HUDEP-2 (cell line): ENCODE data around the gene AATK.
"Not testable (repeated sequence)": the region's sequence is repeated elsewhere in the genome, so short reads cannot be mapped to it uniquely, and the experiment has no call there.

Source experiments
- DNase-seq, 76 experiments: peaks; one replicate each; lab custom pipeline; 2025; ENCODE audit not compliant: unreplicated experiment in 76 of 76; lab: John Stamatoyannopoulos, UW

AATK gene

GRCh38 chr17:81081222-81082176 lies 84.5 kb downstream of the AATK start:
- DNase-seq: no peak

- DNase-seq: no peak
These were observed 86.0 kb downstream of the AATK start for GRCh38 chr17:81080019-81080418.

GRCh38 chr17:81078026-81078913 lies 87.8 kb downstream of the AATK start:
- DNase-seq: not testable (repeated sequence)

- DNase-seq: no peak
These were observed 89.8 kb downstream of the AATK start for GRCh38 chr17:81076141-81076679.

GRCh38 chr17:81075307-81075706 lies 90.7 kb downstream of the AATK start:
- DNase-seq: no peak

- DNase-seq: no peak
These were observed 91.1 kb downstream of the AATK start for GRCh38 chr17:81074875-81075274.

- DNase-seq: no peak
These were observed 91.8 kb downstream of the AATK start for GRCh38 chr17:81073967-81074839.

- DNase-seq: no peak
These were observed 94.0 kb downstream of the AATK start for GRCh38 chr17:81071761-81072741.

- DNase-seq: no peak
These were observed 95.3 kb downstream of the AATK start for GRCh38 chr17:81070541-81071246.

- no peak for DNase-seq
These were observed 96.8 kb downstream of the AATK start for GRCh38 chr17:81069135-81069645.

- no peak for DNase-seq
These were observed 97.4 kb downstream of the AATK start for GRCh38 chr17:81068411-81069134.

GRCh38 chr17:81067391-81067811 lies 98.6 kb downstream of the AATK start:
- DNase-seq: no peak
